D721Med (cell line): ENCODE data around the gene ZNF440.
"Not testable (repeated sequence)": the region's sequence is repeated elsewhere in the genome, so short reads cannot be mapped to it uniquely, and the experiment has no call there.

Source experiments
- DNase-seq: peaks from one replicate; pipeline ENCODE4 v3.0.0; 2011; ENCODE audit warnings: low spot score; ENCODE audit not compliant: insufficient read length
- FAIRE-seq: peaks from 2 replicates; lab custom pipeline; 2011; peaks lifted over from hg19 to GRCh38; lab: Jason Lieb, UNC
- CTCF ChIP-seq: IDR thresholded peaks from 2 replicates; pipeline ENCODE4 v1.5.1; 2012; ENCODE audit warnings: mild to moderate bottlenecking, control low read depth; ENCODE audit not compliant: insufficient read depth; ENCODE audit errors: missing control alignments

The ZNF440 gene

GRCh38 chr19:11853358-11853757 is 39.3 kb downstream of the ZNF440 start:
- DNase-seq (no peak), FAIRE-seq (no peak)
- TF ChIP-seq CTCF: no peak

GRCh38 chr19:11856596-11857250 is 42.6 kb downstream of the ZNF440 start:
- no peak for TF ChIP-seq CTCF
- DNase-seq (no peak), FAIRE-seq (no peak)

GRCh38 chr19:11860721-11861120 is 46.6 kb downstream of the ZNF440 start:
- TF ChIP-seq CTCF: no peak
- DNase-seq (no peak), FAIRE-seq (no peak)

GRCh38 chr19:11861301-11861700 is 47.2 kb downstream of the ZNF440 start:
- no peak for FAIRE-seq
- TF ChIP-seq CTCF: no peak
- no peak for DNase-seq

- FAIRE-seq, DNase-seq: not testable (repeated sequence)
Observed at GRCh38 chr19:11867766-11868165, 53.7 kb downstream of the ZNF440 start.

GRCh38 chr19:11868188-11868587 is 54.1 kb downstream of the ZNF440 start:
- FAIRE-seq (no peak), DNase-seq (no peak)
- no peak for TF ChIP-seq CTCF

GRCh38 chr19:11872624-11873023 is 58.6 kb downstream of the ZNF440 start:
- FAIRE-seq (no peak), DNase-seq (no peak)
- TF ChIP-seq CTCF: no peak
